ENCODE measurements around the gene DHRS2.

The DHRS2 gene

GRCh38 chr14:23660290-23661226 lies 24.4 kb downstream of the DHRS2 start:
- Mint-ChIP-seq H3K4me3 (no peak overlapping the region), H3K4me1 (no peaks in the 10 kb centered on the region), H3K27ac (no peak overlapping the region), H3K27me3 (ENCODE audit: low read depth) (peaks cover 47% of the 10 kb centered on the region), H3K9me3 (no peaks in the 10 kb centered on the region), H3K36me3 (ENCODE audit: low read depth) (no peaks in the 10 kb centered on the region)
- TF ChIP-seq CTCF (IDR thresholded peaks at IDR 0.05; ENCODE audit: unreplicated experiment in 3 of 3) = no peak

- Mint-ChIP-seq H3K4me3 (no peak overlapping the region), H3K36me3 (ENCODE audit: low read depth) (no peaks in the 10 kb centered on the region)
These were observed 25.4 kb downstream of the DHRS2 start for GRCh38 chr14:23661542-23661941.

GRCh38 chr14:23663127-23663526 lies 27.0 kb downstream of the DHRS2 start:
- H3K36me3 Mint-ChIP-seq (ENCODE audit: low read depth) = no peaks in the 10 kb centered on the region
- H3K4me1 Mint-ChIP-seq = peaks cover 6% of the 10 kb centered on the region
- no peaks in the 10 kb centered on the region for H3K9me3 Mint-ChIP-seq
- H3K27ac Mint-ChIP-seq = no peak overlapping the region
- H3K27me3 Mint-ChIP-seq (ENCODE audit: low read depth) = peaks cover 43% of the 10 kb centered on the region
- H3K4me3 Mint-ChIP-seq = no peak overlapping the region
- no peak for TF ChIP-seq CTCF (IDR thresholded peaks at IDR 0.05; ENCODE audit: unreplicated experiment in 3 of 3)

More at GRCh38 chr14:23661542-23661941, 25.4 kb downstream of the DHRS2 start:
- TF ChIP-seq CTCF (IDR thresholded peaks at IDR 0.05; ENCODE audit: unreplicated experiment in 3 of 3) = no peak
- Mint-ChIP-seq H3K4me1 (no peaks in the 10 kb centered on the region), H3K9me3 (no peaks in the 10 kb centered on the region), H3K27me3 (ENCODE audit: low read depth) (peaks cover 47% of the 10 kb centered on the region), H3K27ac (no peak overlapping the region)

GRCh38 chr14:23663711-23664110 lies 27.5 kb downstream of the DHRS2 start:
- no peak for TF ChIP-seq CTCF (IDR thresholded peaks at IDR 0.05; ENCODE audit: unreplicated experiment in 3 of 3)
- Mint-ChIP-seq H3K36me3 (ENCODE audit: low read depth) (no peaks in the 10 kb centered on the region), H3K4me1 (peaks cover 6% of the 10 kb centered on the region), H3K27me3 (ENCODE audit: low read depth) (peaks cover 37% of the 10 kb centered on the region), H3K4me3 (no peak overlapping the region), H3K9me3 (no peaks in the 10 kb centered on the region), H3K27ac (no peak overlapping the region)

- Mint-ChIP-seq H3K36me3 (ENCODE audit: low read depth) (no peaks in the 10 kb centered on the region), H3K27ac (peak overlapping the region in 1 of 3 experiments; percentile 23), H3K4me1 (peaks cover 6% of the 10 kb centered on the region), H3K4me3 (no peak overlapping the region), H3K27me3 (ENCODE audit: low read depth) (peaks cover 31% of the 10 kb centered on the region), H3K9me3 (no peaks in the 10 kb centered on the region)
- no peak for TF ChIP-seq CTCF (IDR thresholded peaks at IDR 0.05; ENCODE audit: unreplicated experiment in 3 of 3)
These were observed 28.2 kb downstream of the DHRS2 start for GRCh38 chr14:23664207-23664885.

Measured in nephron (organoid).